ENCODE measurements around the gene FAM171A2. TPM values are rescaled to one million over a fixed set of nuclear protein-coding genes. Genes with fewer than 3 reads are reported as not detected.

FAM171A2 gene
- polyA plus RNA-seq, 1 donor from 2014 or later = 0.06 TPM

DNA sequence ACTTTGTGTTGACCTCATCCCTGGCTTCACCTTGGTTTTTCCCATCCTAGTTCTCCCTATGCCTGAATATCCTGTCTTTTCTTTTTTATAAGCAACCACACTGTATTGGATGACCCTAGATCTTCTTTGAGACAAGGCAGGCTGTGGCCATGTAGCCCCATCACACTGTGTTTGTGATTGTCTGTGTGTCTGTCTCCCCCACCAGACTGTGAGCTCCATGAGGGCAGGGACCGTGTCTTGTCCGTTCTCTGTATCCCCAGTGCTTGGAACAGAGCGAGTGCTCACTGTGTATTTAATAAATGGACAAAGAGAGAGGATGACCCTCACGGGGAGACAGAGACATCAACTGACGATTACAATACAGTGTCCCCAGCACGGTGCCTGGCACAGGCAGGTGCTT lies 46.1 kb downstream of the FAM171A2 start:
- H3K4me3 Mint-ChIP-seq = peak overlapping the region in 1 of 4 donors; percentile 14
- H3K36me3 Mint-ChIP-seq = peaks cover 3% of the 10 kb centered on the region
- H3K27me3 Mint-ChIP-seq = peaks cover 28% of the 10 kb centered on the region
- H3K4me1 Mint-ChIP-seq = peaks cover 8 to 13% (median 9%) of the 10 kb centered on the region in 3 donors
- peaks cover 0 to 4% (median 3%) of the 10 kb centered on the region in 3 donors for H3K9me3 Mint-ChIP-seq
- peak overlapping the region in 1 of 3 donors; percentile 34 for H3K27ac Mint-ChIP-seq

DNA sequence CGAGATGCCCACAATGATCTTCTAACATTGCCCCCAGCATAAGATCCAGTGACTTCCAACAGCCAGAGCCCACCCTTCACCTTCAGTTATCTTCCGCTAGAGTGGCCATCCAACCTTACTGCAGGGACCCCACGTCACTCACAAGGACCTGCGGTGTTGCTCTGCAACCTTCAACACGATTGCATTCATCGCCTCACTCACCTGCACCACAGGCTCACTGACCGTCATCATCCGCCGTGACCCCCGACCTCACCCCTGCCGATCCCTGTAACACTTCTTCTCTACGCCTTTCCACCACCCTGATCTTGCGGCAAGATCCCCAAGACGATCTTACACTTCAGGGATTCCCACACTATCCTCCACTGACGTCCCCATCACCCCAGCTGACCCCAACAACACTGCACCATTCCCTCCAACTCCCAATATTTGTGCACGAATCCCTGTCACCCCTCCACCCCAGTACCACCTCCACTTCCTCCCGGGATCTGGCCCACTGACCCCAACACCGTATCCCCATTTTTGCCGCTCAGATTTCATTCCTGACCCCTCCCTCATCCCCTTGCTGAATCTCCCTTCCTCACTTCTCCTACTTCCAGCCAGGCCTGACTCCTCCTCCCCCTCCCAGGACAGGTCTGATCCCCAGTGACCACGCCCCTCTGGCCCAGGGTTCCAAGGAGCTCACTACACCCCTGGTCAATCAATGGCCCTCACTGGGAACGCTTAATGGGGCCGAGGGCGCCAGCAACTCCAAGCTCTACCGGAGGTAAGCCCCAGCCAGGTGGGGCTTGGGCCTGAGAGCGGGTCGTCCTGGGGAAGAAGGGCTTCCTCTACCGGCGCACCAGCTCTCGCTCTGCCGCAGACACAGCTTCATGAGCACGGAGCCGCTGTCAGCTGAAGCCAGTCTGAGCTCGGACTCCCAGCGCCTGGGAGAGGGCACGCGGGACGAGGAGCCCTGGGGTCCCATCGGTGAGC lies 47.6 kb downstream of the FAM171A2 start:
- H3K4me1 Mint-ChIP-seq = peaks cover 8 to 13% (median 9%) of the 10 kb centered on the region in 3 donors
- H3K36me3 Mint-ChIP-seq = peaks cover 3% of the 10 kb centered on the region
- peaks cover 0 to 4% (median 3%) of the 10 kb centered on the region in 3 donors for H3K9me3 Mint-ChIP-seq
- H3K4me3 Mint-ChIP-seq = peak overlapping the region; percentile 14 to 92 (median 76)
- H3K27ac Mint-ChIP-seq = no peak overlapping the region
- H3K27me3 Mint-ChIP-seq = peaks cover 28% of the 10 kb centered on the region

DNA sequence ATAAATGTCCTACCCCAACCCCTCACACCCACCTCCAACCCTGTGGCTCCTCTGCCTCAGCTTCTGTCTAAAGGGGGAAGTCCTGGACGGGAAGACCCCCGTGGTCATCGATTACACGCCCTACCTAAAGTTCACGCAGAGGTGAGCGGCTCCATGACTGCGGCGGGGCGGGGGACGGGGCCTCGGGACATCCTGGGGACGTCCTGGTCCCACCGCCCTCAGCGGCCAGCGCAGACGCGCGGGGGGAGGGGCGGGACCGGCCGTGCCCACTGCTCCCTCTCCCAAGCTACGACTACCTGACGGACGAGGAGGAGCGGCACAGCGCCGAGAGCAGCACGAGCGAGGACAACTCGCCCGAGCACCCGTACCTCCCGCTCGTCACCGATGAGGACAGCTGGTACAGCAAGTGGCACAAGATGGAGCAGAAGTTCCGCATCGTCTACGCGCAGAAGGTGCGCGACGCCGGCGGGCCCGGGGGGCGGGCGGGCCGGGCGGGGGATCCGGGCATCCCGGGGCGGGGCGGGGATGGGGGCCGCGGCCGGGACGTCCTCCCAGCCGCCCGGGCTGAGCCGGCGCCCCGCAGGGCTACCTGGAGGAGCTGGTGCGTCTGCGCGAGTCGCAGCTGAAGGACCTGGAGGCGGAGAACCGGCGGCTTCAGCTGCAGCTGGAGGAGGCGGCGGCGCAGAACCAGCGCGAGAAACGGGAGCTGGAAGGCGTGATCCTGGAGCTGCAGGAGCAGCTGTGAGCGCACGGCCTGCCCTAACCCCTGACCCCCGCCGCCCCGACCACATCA lies 48.6 kb downstream of the FAM171A2 start:
- H3K4me3 Mint-ChIP-seq = peak overlapping the region; percentile 14 to 92 (median 74)
- H3K4me1 Mint-ChIP-seq = peaks cover 10 to 13% (median 12%) of the 10 kb centered on the region in 3 donors
- H3K27me3 Mint-ChIP-seq = peaks cover 28% of the 10 kb centered on the region
- H3K27ac Mint-ChIP-seq = no peak overlapping the region
- H3K36me3 Mint-ChIP-seq = peaks cover 3% of the 10 kb centered on the region
- H3K9me3 Mint-ChIP-seq = peaks cover 0 to 4% (median 3%) of the 10 kb centered on the region in 3 donors

DNA sequence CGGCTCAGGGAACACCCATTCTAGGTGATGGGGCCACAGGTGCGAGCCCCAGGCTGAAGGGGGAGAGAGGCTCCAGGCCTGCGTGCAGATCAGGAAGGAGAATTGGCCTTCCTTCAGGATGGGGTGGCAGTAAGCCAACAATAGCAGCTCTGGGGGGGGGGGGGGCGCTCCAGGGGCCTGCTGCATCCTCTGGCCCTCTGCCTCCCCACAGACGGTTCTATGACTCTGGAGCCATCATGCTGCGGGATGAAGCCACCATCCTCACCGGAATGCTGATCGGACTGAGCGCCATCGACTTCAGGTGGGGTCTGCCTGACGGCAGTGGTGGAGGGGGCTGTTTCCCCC lies 49.2 kb downstream of the FAM171A2 start:
- peaks cover 3% of the 10 kb centered on the region for H3K36me3 Mint-ChIP-seq
- H3K4me3 Mint-ChIP-seq = peak overlapping the region; percentile 53 to 89 (median 60)
- H3K4me1 Mint-ChIP-seq = peaks cover 13 to 15% (median 13%) of the 10 kb centered on the region in 3 donors
- H3K27me3 Mint-ChIP-seq = peaks cover 28% of the 10 kb centered on the region
- H3K27ac Mint-ChIP-seq = no peak overlapping the region
- peaks cover 0 to 4% (median 3%) of the 10 kb centered on the region in 3 donors for H3K9me3 Mint-ChIP-seq

DNA sequence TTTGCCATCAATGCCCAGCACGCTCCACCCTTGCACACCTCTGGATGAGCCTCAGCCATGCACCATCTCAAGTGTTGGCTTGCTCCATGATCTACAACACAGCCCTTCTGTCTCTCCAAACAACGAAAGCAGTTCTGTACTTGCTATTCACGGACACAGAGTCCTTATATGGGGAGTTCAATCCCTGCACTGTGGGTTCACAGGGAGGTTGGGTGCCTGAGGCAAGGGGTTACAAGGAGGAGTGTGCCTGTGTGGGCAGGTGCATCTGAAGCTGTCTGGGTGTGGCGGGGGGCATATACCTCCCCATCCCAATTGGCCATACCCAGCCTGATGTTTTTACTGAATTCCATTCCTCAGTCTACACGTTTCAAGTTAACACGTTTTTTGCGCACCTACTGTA lies 49.6 kb downstream of the FAM171A2 start:
- Mint-ChIP-seq H3K27ac (peak overlapping the region in 2 of 3 donors; percentile 7 to 55), H3K9me3 (peaks cover 0 to 4% (median 3%) of the 10 kb centered on the region in 3 donors), H3K27me3 (peaks cover 28% of the 10 kb centered on the region), H3K36me3 (peaks cover 3% of the 10 kb centered on the region), H3K4me3 (peak overlapping the region; percentile 52 to 89 (median 54)), H3K4me1 (peaks cover 13 to 15% (median 13%) of the 10 kb centered on the region in 3 donors)

DNA sequence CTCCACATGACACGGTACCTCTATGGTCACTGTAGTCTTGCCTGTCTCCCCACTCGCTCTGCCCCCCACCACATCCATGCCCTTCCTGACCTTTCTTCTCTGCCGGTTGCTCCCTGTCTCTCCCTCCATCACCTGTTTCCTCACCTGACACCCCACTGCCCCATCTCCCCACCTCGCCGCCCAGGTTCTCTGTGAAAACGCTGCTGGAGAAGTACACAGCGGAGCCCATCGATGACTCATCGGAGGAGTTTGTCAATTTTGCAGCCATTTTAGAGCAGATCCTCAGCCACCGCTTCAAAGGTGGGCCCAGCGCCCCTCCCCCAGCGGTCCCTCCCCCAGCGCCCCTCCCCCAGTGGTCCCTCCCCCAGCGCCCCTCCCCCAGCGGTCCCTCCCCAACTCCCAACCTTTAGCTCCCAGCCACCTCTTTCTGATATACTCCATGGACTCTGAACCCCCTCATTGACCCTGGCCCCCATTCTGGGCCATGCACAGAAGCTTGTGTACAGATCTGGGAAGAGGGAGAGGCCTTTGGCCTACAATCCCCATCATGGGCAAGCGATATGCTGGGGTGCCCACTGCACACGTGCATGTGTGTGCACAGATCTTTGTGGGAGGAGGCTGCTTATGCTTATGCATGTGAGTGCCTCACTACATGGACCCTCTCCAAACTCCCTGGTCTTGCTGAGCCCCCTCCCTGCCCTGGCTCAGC lies 51.1 kb downstream of the FAM171A2 start:
- peaks cover 1% of the 10 kb centered on the region for H3K36me3 Mint-ChIP-seq
- H3K9me3 Mint-ChIP-seq = peaks cover 0 to 4% (median 3%) of the 10 kb centered on the region in 3 donors
- H3K4me3 Mint-ChIP-seq = no peak overlapping the region
- peaks cover 28% of the 10 kb centered on the region for H3K27me3 Mint-ChIP-seq
- peaks cover 12 to 13% (median 13%) of the 10 kb centered on the region in 3 donors for H3K4me1 Mint-ChIP-seq
- no peak overlapping the region for H3K27ac Mint-ChIP-seq

DNA sequence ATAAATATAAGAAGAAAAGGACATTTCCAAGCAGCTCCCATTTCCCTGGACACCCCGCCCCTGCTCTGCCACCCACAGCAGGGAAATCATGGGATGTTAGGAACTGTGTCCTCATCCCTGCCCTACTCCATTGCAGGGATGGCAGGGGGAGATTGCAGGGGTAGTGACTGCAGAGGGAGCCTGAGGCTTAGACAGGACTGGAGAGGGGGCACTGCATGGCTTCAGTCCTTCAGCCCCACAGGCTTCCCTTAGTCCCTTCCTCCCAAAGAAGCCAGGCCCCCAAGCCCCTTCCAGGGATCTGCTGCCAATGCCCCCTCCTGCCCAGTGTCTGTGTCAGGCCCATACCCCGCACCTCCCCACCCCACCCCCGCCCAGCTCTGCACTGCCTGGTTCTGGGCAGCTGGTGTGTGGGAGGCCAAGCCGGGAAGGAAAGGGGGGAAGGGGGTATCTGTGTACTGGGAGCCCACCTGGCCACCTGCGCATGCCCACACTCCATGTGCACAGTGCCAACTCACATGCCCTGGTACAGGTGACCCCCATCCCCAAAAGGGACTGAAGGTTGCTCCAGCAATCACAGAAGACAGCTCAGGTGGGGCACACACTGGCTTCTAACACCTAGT lies 52.0 kb downstream of the FAM171A2 start:
- Mint-ChIP-seq H3K4me3 (no peak overlapping the region), H3K27ac (no peak overlapping the region), H3K27me3 (peaks cover 27% of the 10 kb centered on the region), H3K4me1 (peaks cover 8 to 19% (median 18%) of the 10 kb centered on the region in 3 donors), H3K36me3 (no peaks in the 10 kb centered on the region), H3K9me3 (peaks cover 0 to 3% (median 0%) of the 10 kb centered on the region in 3 donors)

DNA sequence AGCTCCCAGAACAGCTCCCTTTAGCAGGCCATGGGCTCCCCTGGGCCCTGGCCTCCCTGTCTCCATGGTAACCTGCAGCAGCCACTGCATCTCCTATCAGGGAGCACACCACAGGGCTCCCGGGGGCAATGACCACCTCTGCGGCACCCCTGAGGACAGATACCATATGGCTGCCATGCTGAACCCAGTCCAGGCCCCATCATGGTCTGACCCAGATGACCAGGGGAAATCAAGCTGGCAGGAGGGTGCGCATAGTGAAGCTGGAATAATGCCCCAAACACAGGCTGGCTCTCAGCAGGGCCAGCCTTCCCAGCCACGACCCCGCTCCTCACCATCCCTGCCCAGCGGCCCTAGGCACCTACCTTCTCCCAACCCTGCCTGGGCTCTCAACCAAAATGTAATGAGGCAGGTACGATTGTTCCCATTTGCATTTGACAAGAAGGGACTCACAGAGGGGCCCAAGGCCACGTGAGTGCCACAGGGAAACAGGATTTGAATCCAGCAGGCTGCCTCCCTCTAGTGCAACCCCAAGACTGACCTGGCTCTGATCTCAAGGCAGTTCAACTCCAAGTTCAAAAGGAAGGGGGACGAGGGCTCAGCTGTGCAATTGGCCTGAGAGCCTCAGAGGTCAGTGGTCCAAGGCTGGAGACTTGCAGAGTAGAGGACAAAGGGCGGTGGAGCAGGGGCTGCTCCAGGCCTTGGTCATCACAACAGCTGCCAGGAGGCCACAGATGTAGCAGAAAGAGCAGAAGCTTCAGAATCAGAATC lies 52.9 kb downstream of the FAM171A2 start:
- peaks cover 24% of the 10 kb centered on the region for H3K27me3 Mint-ChIP-seq
- H3K27ac Mint-ChIP-seq = peak overlapping the region in 1 of 3 donors; percentile 51
- H3K4me1 Mint-ChIP-seq = peaks cover 7 to 15% (median 14%) of the 10 kb centered on the region in 3 donors
- H3K36me3 Mint-ChIP-seq = no peaks in the 10 kb centered on the region
- peak overlapping the region in 2 of 4 donors; percentile 53 to 78 for H3K4me3 Mint-ChIP-seq
- H3K9me3 Mint-ChIP-seq = peaks cover 0 to under 1% (median 0%) of the 10 kb centered on the region in 3 donors

DNA sequence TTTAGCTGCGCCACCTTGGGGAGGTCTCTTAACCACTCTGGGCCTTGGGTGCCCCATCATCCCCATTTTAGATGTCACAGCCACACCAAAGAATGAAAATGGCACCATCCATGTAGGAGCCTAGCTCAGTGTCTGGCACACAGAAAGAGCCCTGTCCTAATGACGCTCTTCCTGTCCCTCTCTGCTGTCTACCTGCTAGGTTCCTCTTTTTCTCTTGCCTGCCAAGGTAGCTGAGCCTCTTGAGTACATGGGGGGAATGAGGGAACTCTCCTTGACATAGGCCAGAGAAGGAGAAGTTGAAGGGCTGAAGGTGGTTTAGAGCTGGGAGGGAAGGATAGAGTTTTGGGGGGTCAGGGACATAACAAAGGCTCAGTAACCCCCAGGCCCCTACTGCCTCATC lies 53.5 kb downstream of the FAM171A2 start:
- peaks cover 26% of the 10 kb centered on the region for H3K27me3 Mint-ChIP-seq
- peak overlapping the region in 2 of 4 donors; percentile 53 to 75 for H3K4me3 Mint-ChIP-seq
- H3K27ac Mint-ChIP-seq = peak overlapping the region in 1 of 3 donors; percentile 51
- H3K9me3 Mint-ChIP-seq = no peaks in the 10 kb centered on the region
- no peaks in the 10 kb centered on the region for H3K36me3 Mint-ChIP-seq
- peaks cover 5 to 12% (median 11%) of the 10 kb centered on the region in 3 donors for H3K4me1 Mint-ChIP-seq

DNA sequence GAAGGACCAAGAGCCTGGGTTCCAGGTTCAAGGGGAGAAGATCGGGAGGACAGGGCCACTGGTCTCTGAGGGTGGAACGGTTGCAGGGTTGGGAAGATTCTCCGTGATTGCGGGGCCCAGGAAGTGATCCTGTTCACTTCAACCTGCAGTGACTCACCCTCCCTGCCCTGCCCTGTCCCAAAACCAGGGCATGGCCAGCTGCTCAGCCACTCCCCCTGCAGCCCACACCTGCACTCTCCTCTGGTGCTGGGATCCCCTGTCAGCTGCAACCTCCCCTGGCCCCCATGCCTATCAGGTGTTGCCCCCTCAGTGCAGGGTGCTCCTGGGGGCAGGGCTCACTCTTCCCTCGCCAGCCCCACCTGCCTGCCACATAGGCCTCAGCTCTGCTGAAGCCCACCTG lies 54.2 kb downstream of the FAM171A2 start:
- Mint-ChIP-seq H3K27ac (no peak overlapping the region), H3K4me1 (peaks cover 5 to 12% (median 11%) of the 10 kb centered on the region in 3 donors), H3K4me3 (peak overlapping the region in 3 of 4 donors; percentile 53 to 60 (median 54)), H3K36me3 (no peaks in the 10 kb centered on the region), H3K27me3 (peaks cover 22% of the 10 kb centered on the region), H3K9me3 (no peaks in the 10 kb centered on the region)

DNA sequence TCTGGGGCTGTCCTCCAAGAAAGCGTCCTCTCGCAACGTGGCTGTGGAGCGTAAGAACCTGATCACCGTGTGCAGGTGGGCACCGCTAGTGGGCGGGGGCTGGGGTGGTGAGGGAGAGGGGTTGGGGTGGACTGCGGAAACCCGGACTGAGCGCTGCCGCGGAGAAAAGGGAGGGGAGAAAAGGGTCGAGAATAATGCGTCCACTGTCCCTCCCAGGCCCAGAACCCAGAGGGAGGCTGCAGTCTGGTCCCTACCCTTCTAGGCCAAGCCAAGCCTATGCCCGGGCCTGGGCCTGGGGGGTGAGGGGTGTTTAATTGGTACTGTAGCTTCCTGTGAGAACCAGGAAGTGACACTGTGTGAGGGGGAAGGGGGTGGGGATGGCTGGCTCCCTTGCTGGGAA lies 54.8 kb downstream of the FAM171A2 start:
- H3K27me3 Mint-ChIP-seq = peaks cover 18% of the 10 kb centered on the region
- H3K4me3 Mint-ChIP-seq = peak overlapping the region in 2 of 4 donors; percentile 54 to 73
- no peaks in the 10 kb centered on the region for H3K36me3 Mint-ChIP-seq
- H3K4me1 Mint-ChIP-seq = peaks cover 1 to 12% (median 11%) of the 10 kb centered on the region in 3 donors
- no peaks in the 10 kb centered on the region for H3K9me3 Mint-ChIP-seq
- H3K27ac Mint-ChIP-seq = peak overlapping the region in 1 of 3 donors; percentile 30

DNA sequence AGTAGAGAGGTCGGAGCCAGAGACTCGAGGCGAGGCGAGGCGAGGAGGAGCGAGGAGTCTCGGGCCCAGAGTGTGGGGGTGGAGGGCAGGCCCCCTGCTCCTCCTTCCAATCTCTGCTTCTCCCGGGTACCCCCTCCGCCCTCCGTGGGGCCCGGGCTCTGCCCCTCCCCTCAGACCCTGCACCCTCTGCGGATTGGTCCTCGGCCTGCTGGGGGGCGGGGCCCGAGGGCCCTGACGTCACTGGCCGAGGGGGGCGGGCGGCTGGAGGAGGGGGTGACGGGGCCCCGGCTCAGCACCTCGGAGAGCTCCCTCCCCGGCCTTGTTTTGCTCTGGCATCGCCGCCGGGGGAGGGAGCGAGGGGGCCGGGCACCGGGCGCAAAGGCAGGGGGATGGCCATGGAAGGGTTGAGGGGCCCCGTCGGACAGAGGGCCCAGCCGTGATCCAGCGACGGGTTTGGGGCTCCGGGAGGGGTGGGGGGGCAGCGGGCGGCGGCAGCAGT lies 55.3 kb downstream of the FAM171A2 start, which contains the start of gene RUNDC3A:
TSS of gene RUNDC3A (plus strand) at position 282 of the 499 bp plus-strand sequence. CDS start 232 bp downstream, outside the sequence.
- Mint-ChIP-seq H3K4me1 (peaks cover 0 to 12% (median 11%) of the 10 kb centered on the region in 3 donors), H3K27me3 (peaks cover 21% of the 10 kb centered on the region), H3K36me3 (no peaks in the 10 kb centered on the region), H3K9me3 (no peaks in the 10 kb centered on the region), H3K4me3 (peak within 1 kb of the TSS; percentile 21 to 78 (median 40)), H3K27ac (peak within 1 kb of the TSS in 1 of 3 donors; percentile 30)

Data from IgD-negative memory B cell (primary cell).